H1 (cell line): ENCODE measurements around the gene TCF7L1. TPM values are rescaled to one million over a fixed set of nuclear protein-coding genes. Genes with fewer than 3 reads are reported as not detected.

Experiments used
- CHD7 ChIP-seq: fragments of 300-600 bp; sonication (generic); IDR thresholded peaks from 2 replicates; pipeline ENCODE4 v1.7.1; 2012; ENCODE audit warnings: low read length, moderate library complexity, mild to moderate bottlenecking, inconsistent platforms; ENCODE audit not compliant: insufficient replicate concordance
- POLR2A ChIP-seq, 2 experiments: IDR thresholded peaks; 1 replicate in 1 of 2; 2 replicates in 1 of 2; pipeline ENCODE4 v1.6.1; 2011; ENCODE audit warnings: low read depth in 2 of 2, low read length in 2 of 2, mild to moderate bottlenecking in 2 of 2; ENCODE audit errors: control extremely low read depth in 1 of 2
- polyA plus RNA-seq, 7 experiments: library from polyadenylated mRNA; depleted of rRNA in 3 of 7; stranded (reverse) in 5 of 7; unstranded in 2 of 7; fragments of >200 nt in 5 of 7; fragments of 200-250 nt in 2 of 7; gene quantifications; 1 replicate in 5 of 7; 2 replicates in 1 of 7; 4 replicates in 1 of 7; pipeline versions ENCODE4 v1.2.1 to v1.2.3, GENCODE V29; 2011 to 2013; ENCODE audit warnings: missing spikeins in 2 of 7, mixed read lengths in 2 of 7
- total RNA-seq: library from RNA; stranded (reverse); fragmentation: NEBNext Ultra II Directional; extraction: Animal tissue kit (Norgen Biotek cat#: 25700); gene quantifications from 2 replicates; pipeline ENCODE4 v1.2.1, GENCODE V29; 2021

The TCF7L1 gene
- total and polyA plus RNA-seq, 2 of the 8 experiments (the other 6 are each of a cell fraction or from before 2014, with no cell fraction given), result 27.5 to 108 TPM

DNA sequence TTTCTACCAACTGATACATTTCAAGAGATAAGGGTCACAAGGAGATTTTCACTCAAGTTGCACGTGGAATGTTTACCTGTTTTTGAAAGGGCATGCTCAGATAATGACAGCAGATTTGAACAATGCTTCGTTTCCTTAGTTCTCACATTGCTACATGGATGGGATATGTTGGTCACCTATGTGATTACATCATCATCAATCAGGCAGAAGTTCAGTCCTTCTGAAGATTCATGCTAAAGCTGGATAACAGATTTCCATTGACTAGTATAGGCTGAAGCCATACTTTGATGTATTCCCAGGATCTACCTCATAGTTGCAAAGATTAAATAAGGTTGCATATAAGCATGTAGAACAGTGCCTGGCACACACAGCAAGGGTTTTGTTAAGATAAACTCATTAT lies 19.7 kb downstream of the TCF7L1 start (continued):
- no peak for TF ChIP-seq CHD7
- TF ChIP-seq POLR2A (IDR thresholded peaks at IDR 0.05; ENCODE audit: control extremely low read depth in 1 of 2, low read depth in 2 of 2, low read length in 2 of 2), result no peak
